Ramos (cell line): Measurements from ENCODE around the gene ATP8A2.
"Not testable (repeated sequence)": the region's sequence is repeated elsewhere in the genome, so short reads cannot be mapped to it uniquely, and the experiment has no call there.

Source experiments
- in situ Hi-C: fragments of 300-500 bp; cut with MboI; formaldehyde crosslinking; loops from one replicate; pipeline ENCODE4 v1.14.3; 2022; ENCODE audit warnings: low sequenced_read_pairs; ENCODE audit not compliant: unreplicated experiment

ATP8A2 gene

GRCh38 chr13:25371875-25372283 lies at the start of gene ATP8A2:
Gene ATP8A2, plus strand, starts transcription at chr13:25371974. Its CDS starts 239 bp downstream, at chr13:25372213.
- in situ Hi-C loops = no loop called here

GRCh38 chr13:25324100-25324499 lies 47.7 kb upstream of the ATP8A2 start:
- in situ Hi-C loops = no loop called here

GRCh38 chr13:25329706-25330105 lies 42.1 kb upstream of the ATP8A2 start:
- in situ Hi-C loops = no loop called here

GRCh38 chr13:25330541-25330940 lies 41.2 kb upstream of the ATP8A2 start:
- in situ Hi-C loops = no loop called here

GRCh38 chr13:25335856-25336255 lies 35.9 kb upstream of the ATP8A2 start:
- in situ Hi-C loops = no loop called here

GRCh38 chr13:25345576-25345975 lies 26.2 kb upstream of the ATP8A2 start:
- in situ Hi-C loops = no loop called here

- in situ Hi-C loops = no loop called here
Measured at GRCh38 chr13:25347151-25347550, 24.6 kb upstream of the ATP8A2 start.

GRCh38 chr13:25351404-25351803 lies 20.4 kb upstream of the ATP8A2 start:
- in situ Hi-C loops = no loop called here

- in situ Hi-C loops = no loop called here
Measured at GRCh38 chr13:25352230-25352629, 19.5 kb upstream of the ATP8A2 start.

- in situ Hi-C loops = no loop called here
Measured at GRCh38 chr13:25352806-25353205, 19.0 kb upstream of the ATP8A2 start.

GRCh38 chr13:25353344-25353743 lies 18.4 kb upstream of the ATP8A2 start:
- in situ Hi-C loops = no loop called here

- in situ Hi-C loops = no loop called here
Measured at GRCh38 chr13:25354377-25354776, 17.4 kb upstream of the ATP8A2 start.

GRCh38 chr13:25360443-25360842 lies 11.3 kb upstream of the ATP8A2 start:
- in situ Hi-C loops = not testable (repeated sequence)

- in situ Hi-C loops = no loop called here
Measured at GRCh38 chr13:25365720-25366235, 6.0 kb upstream of the ATP8A2 start.

GRCh38 chr13:25371158-25371874 lies 458 bp upstream of the ATP8A2 start:
- in situ Hi-C loops = no loop called here

- in situ Hi-C loops = no loop called here
Measured at GRCh38 chr13:25372284-25373081, 709 bp downstream of the ATP8A2 start.

- in situ Hi-C loops = no loop called here
Measured at GRCh38 chr13:25375727-25376358, 4.1 kb downstream of the ATP8A2 start.

- in situ Hi-C loops = no loop called here
Measured at GRCh38 chr13:25377244-25377962, 5.6 kb downstream of the ATP8A2 start.

GRCh38 chr13:25378528-25378927 lies 6.8 kb downstream of the ATP8A2 start:
- in situ Hi-C loops = no loop called here

- in situ Hi-C loops = no loop called here
Measured at GRCh38 chr13:25379011-25379410, 7.2 kb downstream of the ATP8A2 start.
